H1 (cell line): ENCODE measurements around the gene ERLIN1.

Source experiments
- BCL11A ChIP-seq, 2 experiments: IDR thresholded peaks; one replicate each; pipeline ENCODE4 v1.6.1; 2011; ENCODE audit warnings: low read depth in 2 of 2, low read length in 2 of 2, mild to moderate bottlenecking in 2 of 2
- FOSL1 ChIP-seq: IDR thresholded peaks from 2 replicates; pipeline ENCODE4 v1.6.1; 2011; ENCODE audit warnings: mild to moderate bottlenecking, low read depth, low read length, moderate library complexity; ENCODE audit not compliant: insufficient read depth
- JUN ChIP-seq: IDR thresholded peaks from 2 replicates; pipeline ENCODE4 v1.6.1; 2011; ENCODE audit warnings: low read depth, mild to moderate bottlenecking, improper control_type of control experiment, low read length
- NRF1 ChIP-seq: IDR thresholded peaks from 2 replicates; pipeline ENCODE4 v1.6.1; 2011; ENCODE audit warnings: mild to moderate bottlenecking, low read depth, low read length, improper control_type of control experiment
- POLR2A ChIP-seq, 2 experiments: IDR thresholded peaks; 1 replicate in 1 of 2; 2 replicates in 1 of 2; pipeline ENCODE4 v1.6.1; 2011; ENCODE audit warnings: low read depth in 2 of 2, low read length in 2 of 2, mild to moderate bottlenecking in 2 of 2; ENCODE audit errors: control extremely low read depth in 1 of 2
- SIX5 ChIP-seq: IDR thresholded peaks from 2 replicates; pipeline ENCODE4 v1.6.1; 2011; ENCODE audit warnings: mild to moderate bottlenecking, low read depth, low read length
- SP1 ChIP-seq: IDR thresholded peaks from 2 replicates; pipeline ENCODE4 v1.6.1; 2011; ENCODE audit warnings: low read depth, low read length
- TEAD4 ChIP-seq: IDR thresholded peaks from 2 replicates; pipeline ENCODE4 v1.6.1; 2012; ENCODE audit warnings: low read depth, low read length, inconsistent platforms, mixed read lengths
- YY1 ChIP-seq: IDR thresholded peaks from 2 replicates; pipeline ENCODE4 v1.6.1; 2011; ENCODE audit warnings: low read depth, mild to moderate bottlenecking, low read length
- ZNF274 ChIP-seq: IDR thresholded peaks from 2 replicates; pipeline ENCODE4 v1.7.0; 2012; ENCODE audit warnings: low read length, borderline replicate concordance; ENCODE audit errors: extremely low read depth
- TF ChIP-seq, protein P1 (sequence below): IDR thresholded peaks from 2 replicates; pipeline ENCODE4 v1.6.1; 2011; ENCODE audit warnings: low read length, improper control_type of control experiment
- TF ChIP-seq, protein P2 (sequence below), 3 experiments: IDR thresholded peaks; 1 replicate in 2 of 3; 2 replicates in 1 of 3; pipeline versions ENCODE4 v1.5.1 to v1.6.1; 2011; ENCODE audit warnings: low read length in 3 of 3, mild to moderate bottlenecking in 3 of 3, inconsistent platforms in 2 of 3, low read depth in 1 of 3, moderate library complexity in 1 of 3; ENCODE audit not compliant: insufficient read depth in 1 of 3; ENCODE audit errors: control extremely low read depth in 1 of 3

DNA sequence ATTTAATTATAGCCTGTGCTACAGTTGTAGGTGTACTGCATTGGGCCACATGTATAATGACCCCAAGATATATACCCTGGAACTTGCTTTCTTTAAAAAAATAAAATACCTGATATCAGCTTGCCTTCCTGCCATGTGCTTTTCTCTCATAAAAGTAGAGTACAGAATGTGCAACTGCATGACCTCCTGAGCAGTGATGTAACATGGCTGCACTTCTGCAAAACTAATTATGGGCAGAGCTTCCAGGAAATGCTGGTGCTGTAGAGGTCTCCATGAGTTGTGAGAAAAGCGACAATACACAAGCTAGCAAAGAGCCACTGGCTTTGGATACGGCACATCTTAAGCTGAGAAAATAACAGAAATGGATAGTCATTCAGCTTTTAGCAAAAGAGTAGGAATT is 6.5 kb upstream of the ERLIN1 start:
- no peak for TF ChIP-seq POLR2A (IDR thresholded peaks at IDR 0.05; ENCODE audit: control extremely low read depth in 1 of 2, low read depth in 2 of 2, low read length in 2 of 2)
- TF ChIP-seq TEAD4 = no peak
- TF ChIP-seq NRF1 = no peak
- TF ChIP-seq, protein P1, sequence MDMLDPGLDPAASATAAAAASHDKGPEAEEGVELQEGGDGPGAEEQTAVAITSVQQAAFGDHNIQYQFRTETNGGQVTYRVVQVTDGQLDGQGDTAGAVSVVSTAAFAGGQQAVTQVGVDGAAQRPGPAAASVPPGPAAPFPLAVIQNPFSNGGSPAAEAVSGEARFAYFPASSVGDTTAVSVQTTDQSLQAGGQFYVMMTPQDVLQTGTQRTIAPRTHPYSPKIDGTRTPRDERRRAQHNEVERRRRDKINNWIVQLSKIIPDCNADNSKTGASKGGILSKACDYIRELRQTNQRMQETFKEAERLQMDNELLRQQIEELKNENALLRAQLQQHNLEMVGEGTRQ = no peak
- no peak for TF ChIP-seq FOSL1
- TF ChIP-seq, protein P2, sequence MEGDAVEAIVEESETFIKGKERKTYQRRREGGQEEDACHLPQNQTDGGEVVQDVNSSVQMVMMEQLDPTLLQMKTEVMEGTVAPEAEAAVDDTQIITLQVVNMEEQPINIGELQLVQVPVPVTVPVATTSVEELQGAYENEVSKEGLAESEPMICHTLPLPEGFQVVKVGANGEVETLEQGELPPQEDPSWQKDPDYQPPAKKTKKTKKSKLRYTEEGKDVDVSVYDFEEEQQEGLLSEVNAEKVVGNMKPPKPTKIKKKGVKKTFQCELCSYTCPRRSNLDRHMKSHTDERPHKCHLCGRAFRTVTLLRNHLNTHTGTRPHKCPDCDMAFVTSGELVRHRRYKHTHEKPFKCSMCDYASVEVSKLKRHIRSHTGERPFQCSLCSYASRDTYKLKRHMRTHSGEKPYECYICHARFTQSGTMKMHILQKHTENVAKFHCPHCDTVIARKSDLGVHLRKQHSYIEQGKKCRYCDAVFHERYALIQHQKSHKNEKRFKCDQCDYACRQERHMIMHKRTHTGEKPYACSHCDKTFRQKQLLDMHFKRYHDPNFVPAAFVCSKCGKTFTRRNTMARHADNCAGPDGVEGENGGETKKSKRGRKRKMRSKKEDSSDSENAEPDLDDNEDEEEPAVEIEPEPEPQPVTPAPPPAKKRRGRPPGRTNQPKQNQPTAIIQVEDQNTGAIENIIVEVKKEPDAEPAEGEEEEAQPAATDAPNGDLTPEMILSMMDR (IDR thresholded peaks at IDR 0.05; ENCODE audit: control extremely low read depth in 1 of 3, insufficient read depth in 1 of 3, low read depth in 1 of 3, low read length in 3 of 3) = no peak
- TF ChIP-seq YY1 = no peak
- no peak for TF ChIP-seq SIX5
- no peak for TF ChIP-seq BCL11A (IDR thresholded peaks at IDR 0.05; ENCODE audit: low read depth in 2 of 2, low read length in 2 of 2)
- TF ChIP-seq ZNF274 = no peak
- no peak for TF ChIP-seq JUN
- TF ChIP-seq SP1 = no peak
